GM19324 (cell line): ENCODE data around the gene ZBTB11.
A peak's percentile ranks its signal among the peaks of the same experiment; 100 is the strongest.
"Not testable (repeated sequence)": the region's sequence is repeated elsewhere in the genome, so short reads cannot be mapped to it uniquely, and the experiment has no call there.

Experiments used
- ATAC-seq: cut with Tn5 transposase; IDR thresholded peaks from one replicate; pipeline ENCODE4 v1.9.1; 2021; ENCODE audit warnings: mild to moderate bottlenecking, moderate library complexity; ENCODE audit not compliant: unreplicated experiment, low FRiP score

The ZBTB11 gene, protein sequence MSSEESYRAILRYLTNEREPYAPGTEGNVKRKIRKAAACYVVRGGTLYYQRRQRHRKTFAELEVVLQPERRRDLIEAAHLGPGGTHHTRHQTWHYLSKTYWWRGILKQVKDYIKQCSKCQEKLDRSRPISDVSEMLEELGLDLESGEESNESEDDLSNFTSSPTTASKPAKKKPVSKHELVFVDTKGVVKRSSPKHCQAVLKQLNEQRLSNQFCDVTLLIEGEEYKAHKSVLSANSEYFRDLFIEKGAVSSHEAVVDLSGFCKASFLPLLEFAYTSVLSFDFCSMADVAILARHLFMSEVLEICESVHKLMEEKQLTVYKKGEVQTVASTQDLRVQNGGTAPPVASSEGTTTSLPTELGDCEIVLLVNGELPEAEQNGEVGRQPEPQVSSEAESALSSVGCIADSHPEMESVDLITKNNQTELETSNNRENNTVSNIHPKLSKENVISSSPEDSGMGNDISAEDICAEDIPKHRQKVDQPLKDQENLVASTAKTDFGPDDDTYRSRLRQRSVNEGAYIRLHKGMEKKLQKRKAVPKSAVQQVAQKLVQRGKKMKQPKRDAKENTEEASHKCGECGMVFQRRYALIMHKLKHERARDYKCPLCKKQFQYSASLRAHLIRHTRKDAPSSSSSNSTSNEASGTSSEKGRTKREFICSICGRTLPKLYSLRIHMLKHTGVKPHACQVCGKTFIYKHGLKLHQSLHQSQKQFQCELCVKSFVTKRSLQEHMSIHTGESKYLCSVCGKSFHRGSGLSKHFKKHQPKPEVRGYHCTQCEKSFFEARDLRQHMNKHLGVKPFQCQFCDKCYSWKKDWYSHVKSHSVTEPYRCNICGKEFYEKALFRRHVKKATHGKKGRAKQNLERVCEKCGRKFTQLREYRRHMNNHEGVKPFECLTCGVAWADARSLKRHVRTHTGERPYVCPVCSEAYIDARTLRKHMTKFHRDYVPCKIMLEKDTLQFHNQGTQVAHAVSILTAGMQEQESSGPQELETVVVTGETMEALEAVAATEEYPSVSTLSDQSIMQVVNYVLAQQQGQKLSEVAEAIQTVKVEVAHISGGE

GRCh38 chr3:101676765-101677435 lies at the start of gene ZBTB11:
TSS of gene ZBTB11 (minus strand) at chr3:101677132. CDS start at chr3:101676914, 218 bp downstream.
- peak; percentile 56 for ATAC-seq

DNA sequence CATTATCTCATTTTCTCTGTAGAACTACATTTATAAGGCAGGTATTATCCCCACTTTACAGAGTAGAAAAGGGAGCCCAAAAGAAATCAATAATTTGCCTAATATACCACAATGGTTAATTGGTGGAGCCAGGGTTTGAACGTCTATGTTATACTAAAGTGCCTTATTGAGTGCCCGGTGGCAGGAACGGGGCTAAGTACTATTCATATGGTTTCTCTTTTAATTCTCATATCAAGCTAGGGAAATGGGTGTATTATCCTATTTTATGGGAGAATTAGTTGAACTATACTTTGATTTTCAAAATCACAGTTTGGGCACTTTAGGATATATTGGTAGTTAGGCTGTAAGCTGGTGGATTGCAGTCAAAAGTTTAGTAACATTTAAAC lies 49.0 kb upstream of the ZBTB11 start:
- no peak for ATAC-seq

DNA sequence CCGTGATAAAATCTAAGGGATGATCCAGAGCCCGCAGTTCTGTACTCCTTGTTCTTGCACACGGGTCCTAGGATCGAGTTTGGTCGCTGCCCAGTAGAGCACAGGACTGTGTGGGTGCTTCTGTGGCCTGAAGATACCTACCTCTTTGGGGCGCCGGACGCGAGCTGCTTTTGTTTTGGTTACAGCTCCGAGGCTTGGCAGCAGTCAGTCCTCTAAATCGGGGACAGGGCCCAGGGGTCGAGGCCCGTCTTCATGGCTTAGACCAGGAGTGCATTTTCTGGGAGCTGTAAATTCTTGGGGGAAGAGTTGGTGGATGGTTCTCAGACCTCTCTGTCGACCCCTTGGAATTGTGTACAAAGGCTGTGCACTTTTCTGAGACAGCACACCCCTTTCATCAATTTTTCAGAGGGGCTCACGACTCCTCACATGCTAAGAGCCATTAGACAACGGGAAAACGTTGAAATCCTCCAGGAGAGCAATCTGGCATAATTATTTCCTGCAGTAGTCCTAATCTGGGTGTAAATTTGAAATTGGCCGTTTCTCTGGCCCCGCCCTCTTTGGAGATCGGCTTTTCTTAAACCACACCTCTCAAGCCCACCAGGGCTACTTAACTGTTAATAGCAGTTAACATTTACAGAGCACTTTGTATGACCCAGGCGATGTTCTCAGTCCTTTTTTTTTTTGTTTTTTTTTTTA lies 48.4 kb upstream of the ZBTB11 start:
- ATAC-seq, result peak; percentile 31

DNA sequence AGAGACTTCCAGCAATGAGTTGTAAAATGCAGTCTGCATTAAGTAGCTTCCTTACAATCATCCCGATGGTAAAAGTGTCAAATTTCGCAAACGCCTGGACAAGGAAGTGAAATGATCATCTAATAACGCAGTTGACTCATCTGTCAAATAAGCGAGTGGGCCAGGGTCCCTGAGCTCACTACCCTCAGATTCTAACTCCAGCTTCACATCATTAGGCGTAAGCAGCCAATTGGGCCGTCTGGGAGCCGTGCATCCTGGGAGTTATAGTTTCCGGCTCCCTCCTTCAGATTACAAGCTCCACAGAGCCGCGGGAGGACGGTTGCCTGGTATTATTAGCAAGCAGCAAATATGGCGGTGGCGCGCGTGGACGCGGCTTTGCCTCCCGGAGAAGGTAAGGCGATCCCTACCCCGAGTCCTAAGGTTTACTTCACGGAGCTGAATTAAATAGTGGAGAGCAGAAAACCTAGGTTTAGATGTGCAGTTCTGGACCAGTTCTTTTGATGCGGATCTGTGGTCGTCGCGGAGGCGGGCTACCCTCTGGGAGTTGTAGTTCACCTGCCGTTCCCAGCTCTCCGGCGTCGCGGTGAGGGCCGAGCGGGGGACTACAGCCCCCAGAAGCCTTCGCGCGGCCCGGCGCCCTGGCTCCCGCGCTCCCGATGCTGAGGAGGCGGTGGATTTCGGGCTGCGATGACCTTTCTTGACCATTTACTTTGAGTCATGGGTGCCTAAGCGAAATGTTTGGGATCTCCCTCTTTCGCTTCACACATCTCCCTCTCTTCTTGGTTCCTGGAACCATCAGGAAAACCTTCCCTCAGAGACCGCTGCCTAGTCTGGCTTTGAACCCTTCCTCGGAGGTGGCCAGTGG lies 47.6 kb upstream of the ZBTB11 start, which contains the start of gene CEP97:
CEP97 (plus strand) TSS at position 286 of the 865 bp plus-strand sequence; CDS start at position 349, 63 bp downstream.
- ATAC-seq, result peak; percentile 93

GRCh38 chr3:101722394-101723173 lies 45.7 kb upstream of the ZBTB11 start:
- peak; percentile 58 for ATAC-seq

GRCh38 chr3:101720851-101721840 lies 44.2 kb upstream of the ZBTB11 start:
- no peak for ATAC-seq

DNA sequence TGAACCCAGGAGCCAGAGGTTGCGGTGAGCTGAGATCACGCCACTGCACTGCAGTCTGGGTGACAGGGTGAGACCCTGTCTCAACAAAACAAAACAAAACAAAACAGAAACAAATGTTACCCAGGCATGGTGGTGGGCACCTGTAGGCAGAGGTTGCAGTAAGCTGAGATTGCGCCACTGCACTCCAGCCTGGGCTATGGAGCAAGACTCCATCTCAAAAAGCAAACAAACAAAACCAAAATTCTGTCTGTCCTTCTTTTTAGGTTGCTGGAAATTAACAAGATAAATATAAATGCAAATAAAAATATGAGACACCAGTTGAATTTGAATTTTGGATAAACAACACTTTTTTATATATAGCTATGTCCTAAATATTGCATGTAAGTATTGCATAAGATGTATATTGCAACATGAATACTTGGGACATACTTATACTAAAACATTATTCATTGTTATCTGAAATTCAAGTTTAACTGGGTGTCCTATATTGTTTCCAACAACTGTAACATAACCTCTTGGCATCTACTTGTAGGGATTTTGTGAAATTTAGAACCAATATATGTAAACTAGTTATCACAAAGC lies 42.8 kb upstream of the ZBTB11 start:
- ATAC-seq, result no peak

DNA sequence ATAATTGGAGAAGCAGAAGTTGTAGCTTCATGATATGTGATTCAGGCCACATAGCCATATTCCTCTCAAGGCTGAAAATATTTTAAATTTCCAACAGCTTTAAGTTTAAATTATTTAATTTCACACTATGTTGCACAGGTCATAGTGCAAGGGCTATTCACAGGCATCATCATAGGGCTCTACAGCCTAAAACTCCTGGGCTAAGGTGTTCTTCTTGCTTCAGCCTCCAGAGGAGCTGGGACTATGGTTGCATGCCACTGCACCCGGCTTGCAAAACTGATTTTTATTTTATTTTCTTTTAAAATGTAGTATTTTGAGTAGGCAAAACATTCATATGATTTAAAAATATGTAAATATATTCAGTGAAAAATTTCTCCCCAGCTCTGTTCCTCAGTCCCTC lies 41.5 kb upstream of the ZBTB11 start:
- ATAC-seq, result no peak

DNA sequence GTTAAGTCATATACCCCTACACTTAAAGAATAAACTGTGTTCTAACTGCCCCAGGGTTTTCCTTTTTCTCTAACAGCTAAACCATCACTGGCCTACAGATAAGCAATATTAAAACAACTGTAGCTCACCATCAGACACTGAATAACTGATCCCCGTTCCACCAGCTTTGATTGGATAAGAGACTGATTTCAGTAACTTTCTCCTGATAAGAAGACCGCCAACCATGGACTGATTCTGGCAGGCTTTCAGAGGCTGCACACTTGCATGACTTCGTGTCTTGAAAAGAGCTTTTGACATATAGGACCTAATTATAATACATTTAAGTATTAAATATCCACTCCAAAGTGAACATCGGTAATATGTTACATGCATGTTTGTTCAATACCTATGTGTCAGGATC lies 32.2 kb upstream of the ZBTB11 start:
- no peak for ATAC-seq

- not testable (repeated sequence) for ATAC-seq
Measured at GRCh38 chr3:101704639-101705038, 27.7 kb upstream of the ZBTB11 start.

DNA sequence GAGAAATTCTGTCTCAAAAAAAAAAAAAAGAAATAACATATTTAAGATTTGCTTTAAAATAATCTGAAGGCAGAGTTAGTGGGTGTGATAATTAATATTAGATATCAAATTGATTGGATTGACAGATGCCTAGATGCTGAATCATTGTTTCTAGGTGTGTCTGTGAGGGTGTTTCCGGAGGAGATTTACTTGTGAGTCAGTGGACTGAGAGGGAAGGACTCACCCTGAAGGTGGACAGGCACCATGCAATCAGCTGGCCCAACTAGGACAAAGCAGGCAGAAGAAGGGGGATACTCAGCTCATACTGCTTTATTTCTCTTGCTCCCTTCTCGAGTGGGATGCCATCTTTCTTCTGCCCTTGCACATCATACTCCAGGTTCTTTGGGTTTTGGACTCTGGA lies 26.2 kb upstream of the ZBTB11 start:
- no peak for ATAC-seq

DNA sequence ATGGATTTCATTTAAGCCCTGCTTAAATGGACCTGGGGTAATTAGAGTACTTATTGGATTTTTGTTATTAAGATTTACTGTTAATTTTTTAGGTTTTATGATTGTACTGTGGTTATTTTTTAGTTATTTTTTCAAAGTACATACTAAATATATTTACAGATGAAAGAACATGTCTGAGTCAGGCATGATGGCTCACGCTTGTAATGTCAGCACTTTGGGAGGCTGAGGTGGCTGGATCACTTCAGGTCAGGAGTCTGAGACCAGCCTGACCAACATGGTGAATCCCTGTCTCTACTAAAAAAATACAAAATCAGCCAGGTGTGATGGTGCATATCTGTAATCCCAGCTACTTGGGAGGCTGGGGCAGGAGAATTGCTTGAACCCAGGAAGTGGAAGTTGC lies 25.8 kb upstream of the ZBTB11 start:
- no peak for ATAC-seq

DNA sequence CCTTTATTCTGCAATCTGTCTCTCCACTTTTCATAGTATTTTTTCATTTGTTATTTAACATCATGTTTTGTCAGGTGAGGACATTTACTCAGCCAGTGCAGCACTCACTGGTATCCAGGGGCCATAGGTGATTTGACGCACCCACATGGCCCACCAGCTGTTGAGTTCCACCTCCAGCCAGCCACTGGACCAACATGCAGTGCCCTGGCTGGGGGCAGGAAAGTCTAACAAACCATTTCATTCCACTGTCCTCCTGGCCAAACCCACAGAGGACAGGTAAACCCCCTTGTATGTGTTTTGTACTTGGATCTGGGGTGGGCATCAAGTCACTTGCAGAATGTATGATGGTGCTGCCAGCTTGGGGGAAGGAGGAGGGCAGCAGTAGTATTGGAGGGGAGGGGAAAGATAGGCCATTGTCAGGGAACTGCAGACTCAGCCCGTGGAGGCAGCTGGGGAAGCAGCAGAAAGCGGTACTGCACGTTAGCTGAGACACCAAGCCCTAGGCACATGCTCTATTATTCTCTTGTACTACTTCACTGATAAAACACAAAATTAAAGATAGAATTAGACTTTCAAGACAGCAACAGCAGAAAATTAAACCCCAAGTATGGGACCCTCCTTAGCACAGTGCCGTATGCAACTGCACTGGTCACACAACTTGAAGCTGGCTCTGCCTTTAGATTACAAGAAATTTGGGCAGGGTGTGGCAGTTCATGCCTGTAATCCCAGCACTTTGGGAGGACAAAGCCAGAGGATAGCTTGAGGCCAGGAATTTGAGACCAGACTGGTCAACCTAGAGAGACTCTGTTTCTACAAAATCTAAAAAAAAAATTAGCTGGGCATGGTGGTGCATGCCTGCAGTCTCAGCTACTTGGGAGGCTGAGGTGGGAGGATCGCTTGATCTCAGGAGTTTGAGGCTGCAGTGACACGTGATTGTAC lies 25.0 kb upstream of the ZBTB11 start:
- ATAC-seq, result no peak

DNA sequence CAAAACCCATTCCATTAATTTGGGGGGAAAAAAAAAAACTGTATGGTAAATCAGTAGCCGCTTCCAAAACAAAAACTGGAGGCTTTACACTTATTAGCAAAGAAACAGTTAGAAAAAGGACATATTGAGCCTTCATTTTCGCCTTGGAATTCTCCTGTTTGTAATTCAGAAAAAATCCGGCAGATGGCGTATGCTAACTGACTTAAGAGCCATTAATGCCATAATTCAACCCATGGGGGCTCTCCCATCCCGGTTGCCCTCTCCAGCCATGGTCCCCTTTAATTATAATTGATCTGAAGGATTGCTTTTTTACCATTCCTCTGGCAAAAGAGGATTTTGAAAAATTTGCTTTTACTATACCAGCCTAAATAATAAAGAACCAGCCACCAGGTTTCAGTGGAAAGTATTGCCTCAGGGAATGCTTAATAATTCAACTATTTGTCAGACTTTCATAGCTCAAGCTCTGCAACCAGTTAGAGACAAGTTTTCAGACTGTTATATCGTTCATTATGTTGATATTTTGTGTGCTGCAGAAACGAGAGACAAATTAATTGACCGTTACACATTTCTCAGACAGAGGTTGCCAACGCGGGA lies 18.9 kb upstream of the ZBTB11 start:
- no peak for ATAC-seq

- ATAC-seq, result not testable (repeated sequence)
Measured at GRCh38 chr3:101694836-101695235, 17.9 kb upstream of the ZBTB11 start.
